Tibial nerve (tissue), 4 donors: ENCODE measurements around the gene TSEN34. TPM values are rescaled to one million over a fixed set of nuclear protein-coding genes. Genes with fewer than 3 reads are reported as not detected.

Experiments used
- DNase-seq, 2 donors: peaks; one replicate each; pipeline ENCODE4 v3.0.0-alpha.2; 2019; ENCODE audit warnings: low spot score in 2 of 2
- H3K27ac ChIP-seq, 4 donors: fragments of 200-600 bp; sonication (generic) in 3 of 4; one replicate each; pipeline ENCODE4 v1.5.1; 2017 to 2019; ENCODE audit warnings: mild to moderate bottlenecking in 1 of 4
- H3K27me3 ChIP-seq, 2 donors: fragments of 200-600 bp; sonication (generic) in 1 of 2; one replicate each; pipeline versions ENCODE4 v1.5.1 to v1.6.0; 2017 to 2019
- H3K36me3 ChIP-seq, 3 donors: fragments of 200-600 bp; sonication (generic); one replicate each; pipeline ENCODE4 v1.5.1; 2018 to 2019
- H3K4me1 ChIP-seq, 4 donors: fragments of 200-600 bp; sonication (generic) in 3 of 4; one replicate each; pipeline ENCODE4 v1.5.1; 2017 to 2019
- H3K4me3 ChIP-seq, 4 donors: fragments of 200-600 bp; sonication (generic) in 3 of 4; one replicate each; pipeline ENCODE4 v1.5.1; 2017 to 2019; ENCODE audit warnings: mild to moderate bottlenecking in 1 of 4, moderate library complexity in 1 of 4
- H3K9me3 ChIP-seq, 4 donors: fragments of 200-600 bp; sonication (generic) in 3 of 4; one replicate each; pipeline ENCODE4 v1.5.1; 2017 to 2019
- EP300 ChIP-seq, 2 donors: sonication (generic); formaldehyde crosslinking; IDR thresholded peaks; one replicate each; pipeline ENCODE4 v1.6.1; 2017; ENCODE audit warnings: antibody characterized with exemption in 2 of 2, mild to moderate bottlenecking in 1 of 2
- POLR2A ChIP-seq, 2 donors: fragments of 450-650 bp; IDR thresholded peaks; one replicate each; pipeline ENCODE4 v1.6.1; 2017; ENCODE audit warnings: antibody characterized with exemption in 2 of 2, mild to moderate bottlenecking in 2 of 2, moderate library complexity in 2 of 2
- WGBS, 2 donors: methylation state at CpG; one replicate each; pipeline ENCODE4 v1.1.5; 2018; 5-methylcytosine and 5-hydroxymethylcytosine counted together
- total RNA-seq, 4 donors: library from RNA; depleted of rRNA; stranded (reverse); fragments of >200 nt; gene quantifications; one replicate each; pipeline ENCODE4 v1.1.0, GENCODE V29; 2016
- TF ChIP-seq, protein P1 (sequence below), 5 experiments: fragments of 200-600 bp in 3 of 5; fragments of 450-650 bp in 2 of 5; sonication (generic) in 3 of 5; IDR thresholded peaks; one replicate each; pipeline ENCODE4 v1.5.1; 2016 to 2019; ENCODE audit warnings: antibody characterized with exemption in 5 of 5, mild to moderate bottlenecking in 3 of 5, moderate library complexity in 2 of 5

Gene TSEN34
- total RNA-seq, 4 donors from 2014 or later: 37.3 to 70.8 (median 49.6) TPM

- H3K4me3 ChIP-seq: no peak overlapping the region
- H3K9me3 ChIP-seq: no peaks in the 10 kb centered on the region
- 65 to 85% methylated on average over 3 of the region's 3 CpGs for WGBS, 2 donors
- peaks cover 0 to 6% (median 0%) of the 10 kb centered on the region in 4 donors for H3K4me1 ChIP-seq
- peak overlapping the region in 1 of 4 donors; percentile 11 for H3K27ac ChIP-seq
- no peak for DNase-seq
- no peak for TF ChIP-seq POLR2A (IDR thresholded peaks at IDR 0.05)
- no peak for TF ChIP-seq EP300 (IDR thresholded peaks at IDR 0.05)
- TF ChIP-seq, protein P1, sequence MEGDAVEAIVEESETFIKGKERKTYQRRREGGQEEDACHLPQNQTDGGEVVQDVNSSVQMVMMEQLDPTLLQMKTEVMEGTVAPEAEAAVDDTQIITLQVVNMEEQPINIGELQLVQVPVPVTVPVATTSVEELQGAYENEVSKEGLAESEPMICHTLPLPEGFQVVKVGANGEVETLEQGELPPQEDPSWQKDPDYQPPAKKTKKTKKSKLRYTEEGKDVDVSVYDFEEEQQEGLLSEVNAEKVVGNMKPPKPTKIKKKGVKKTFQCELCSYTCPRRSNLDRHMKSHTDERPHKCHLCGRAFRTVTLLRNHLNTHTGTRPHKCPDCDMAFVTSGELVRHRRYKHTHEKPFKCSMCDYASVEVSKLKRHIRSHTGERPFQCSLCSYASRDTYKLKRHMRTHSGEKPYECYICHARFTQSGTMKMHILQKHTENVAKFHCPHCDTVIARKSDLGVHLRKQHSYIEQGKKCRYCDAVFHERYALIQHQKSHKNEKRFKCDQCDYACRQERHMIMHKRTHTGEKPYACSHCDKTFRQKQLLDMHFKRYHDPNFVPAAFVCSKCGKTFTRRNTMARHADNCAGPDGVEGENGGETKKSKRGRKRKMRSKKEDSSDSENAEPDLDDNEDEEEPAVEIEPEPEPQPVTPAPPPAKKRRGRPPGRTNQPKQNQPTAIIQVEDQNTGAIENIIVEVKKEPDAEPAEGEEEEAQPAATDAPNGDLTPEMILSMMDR (IDR thresholded peaks at IDR 0.05): no peak
- H3K36me3 ChIP-seq: peaks cover 11 to 100% (median 68%) of the 10 kb centered on the region in 3 donors
- no peaks in the 10 kb centered on the region for H3K27me3 ChIP-seq
These were observed 43.4 kb upstream of the TSEN34 start for GRCh38 chr19:54147676-54148075.

DNA sequence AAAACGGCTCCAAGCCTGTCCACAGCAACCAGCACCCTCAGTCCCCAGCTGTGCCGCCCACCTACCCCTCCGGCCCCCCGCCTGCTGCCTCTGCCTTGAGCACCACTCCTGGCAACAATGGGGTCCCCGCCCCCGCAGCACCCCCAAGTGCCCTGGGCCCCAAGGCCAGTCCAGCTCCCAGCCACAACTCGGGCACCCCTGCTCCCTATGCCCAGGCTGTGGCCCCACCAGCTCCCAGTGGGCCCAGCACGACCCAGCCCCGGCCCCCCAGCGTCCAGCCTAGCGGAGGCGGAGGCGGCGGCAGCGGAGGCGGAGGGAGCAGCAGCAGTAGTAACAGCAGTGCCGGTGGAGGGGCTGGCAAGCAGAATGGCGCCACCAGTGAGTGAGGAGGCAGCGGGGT, 43.0 kb upstream of the TSEN34 start:
- H3K9me3 ChIP-seq: no peaks in the 10 kb centered on the region
- no peaks in the 10 kb centered on the region for H3K27me3 ChIP-seq
- no peak for DNase-seq
- peaks cover 0 to 11% (median 0%) of the 10 kb centered on the region in 4 donors for H3K4me1 ChIP-seq
- H3K36me3 ChIP-seq: peaks cover 7 to 100% (median 68%) of the 10 kb centered on the region in 3 donors
- TF ChIP-seq POLR2A (IDR thresholded peaks at IDR 0.05) (no peak), EP300 (IDR thresholded peaks at IDR 0.05) (no peak)
- TF ChIP-seq, protein P1 (IDR thresholded peaks at IDR 0.05): no peak
- H3K4me3 ChIP-seq: no peak overlapping the region
- 67 to 84% methylated on average over 11 to 12 of the region's 19 CpGs for WGBS, 2 donors
- H3K27ac ChIP-seq: peak overlapping the region in 1 of 4 donors; percentile 11

GRCh38 chr19:54149021-54149812, 41.9 kb upstream of the TSEN34 start:
- Histone ChIP-seq H3K4me3 (no peak overlapping the region), H3K9me3 (no peaks in the 10 kb centered on the region), H3K4me1 (peaks cover 0 to 15% (median 0%) of the 10 kb centered on the region in 4 donors), H3K36me3 (peaks cover 7 to 100% (median 66%) of the 10 kb centered on the region in 3 donors), H3K27ac (no peak overlapping the region), H3K27me3 (no peaks in the 10 kb centered on the region)
- 87 to 88% methylated on average over 12 of the region's 12 CpGs for WGBS, 2 donors
- no peak for TF ChIP-seq POLR2A (IDR thresholded peaks at IDR 0.05)
- TF ChIP-seq, protein P1 (IDR thresholded peaks at IDR 0.05): no peak
- TF ChIP-seq EP300 (IDR thresholded peaks at IDR 0.05): no peak
- DNase-seq: no peak

- Histone ChIP-seq H3K27ac (no peak overlapping the region), H3K36me3 (peaks cover 2 to 100% (median 72%) of the 10 kb centered on the region in 3 donors), H3K4me3 (no peak overlapping the region), H3K9me3 (no peaks in the 10 kb centered on the region), H3K4me1 (peaks cover 0 to 15% (median 0%) of the 10 kb centered on the region in 4 donors), H3K27me3 (no peaks in the 10 kb centered on the region)
- WGBS, 2 donors: 79 to 85% methylated on average over 23 of the region's 23 CpGs
- no peak for DNase-seq
- no peak for TF ChIP-seq POLR2A (IDR thresholded peaks at IDR 0.05)
- TF ChIP-seq, protein P1 (IDR thresholded peaks at IDR 0.05): no peak
- no peak for TF ChIP-seq EP300 (IDR thresholded peaks at IDR 0.05)
These were observed 39.6 kb upstream of the TSEN34 start for GRCh38 chr19:54151362-54152035.

DNA sequence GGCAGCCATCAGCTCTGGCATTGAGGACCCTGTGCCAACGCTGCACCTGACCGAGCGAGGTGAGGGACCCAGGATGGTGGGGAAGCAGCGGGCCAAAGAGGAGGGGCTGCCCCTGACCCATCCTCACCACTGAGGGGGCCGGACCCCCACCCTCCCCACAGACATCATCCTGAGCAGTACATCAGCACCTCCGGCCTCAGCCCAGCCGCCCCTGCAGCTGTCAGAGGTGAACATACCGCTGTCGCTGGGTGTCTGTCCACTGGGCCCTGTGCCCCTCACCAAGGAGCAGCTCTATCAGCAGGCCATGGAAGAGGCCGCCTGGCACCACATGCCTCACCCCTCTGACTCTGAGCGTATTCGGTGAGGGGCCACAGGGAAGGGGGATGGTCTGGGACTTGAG, 38.8 kb upstream of the TSEN34 start:
- H3K4me3 ChIP-seq: no peak overlapping the region
- WGBS, 2 donors: 90 to 96% methylated on average over 10 to 11 of the region's 12 CpGs
- no peaks in the 10 kb centered on the region for H3K27me3 ChIP-seq
- no peak for TF ChIP-seq EP300 (IDR thresholded peaks at IDR 0.05)
- TF ChIP-seq, protein P1 (IDR thresholded peaks at IDR 0.05): no peak
- no peak for TF ChIP-seq POLR2A (IDR thresholded peaks at IDR 0.05)
- H3K27ac ChIP-seq: no peak overlapping the region
- H3K9me3 ChIP-seq: no peaks in the 10 kb centered on the region
- H3K36me3 ChIP-seq: peaks cover 2 to 100% (median 70%) of the 10 kb centered on the region in 3 donors
- no peak for DNase-seq
- H3K4me1 ChIP-seq: peaks cover 0 to 15% (median 0%) of the 10 kb centered on the region in 4 donors
